DMS114 treated with DMSO at 0.1 percent for 48 hours (cell line): Measurements from ENCODE around the gene MEDAG.

Experiments
- DNase-seq: peaks from one replicate; lab custom pipeline; 2025; ENCODE audit not compliant: unreplicated experiment; lab: John Stamatoyannopoulos, UW

Gene MEDAG

GRCh38 chr13:30936971-30937370 lies 30.9 kb downstream of the MEDAG start:
- DNase-seq, result no peak

- no peak for DNase-seq
Measured at GRCh38 chr13:30943881-30944280, 37.8 kb downstream of the MEDAG start.

- DNase-seq, result no peak
Measured at GRCh38 chr13:30957258-30957943, 51.3 kb downstream of the MEDAG start.

- no peak for DNase-seq
Measured at GRCh38 chr13:30959678-30960077, 53.6 kb downstream of the MEDAG start.

- DNase-seq, result no peak
Measured at GRCh38 chr13:30963791-30964190, 57.7 kb downstream of the MEDAG start.

GRCh38 chr13:30965380-30965779 lies 59.3 kb downstream of the MEDAG start:
- no peak for DNase-seq

- no peak for DNase-seq
Measured at GRCh38 chr13:30966101-30966500, 60.0 kb downstream of the MEDAG start.

GRCh38 chr13:30968846-30969245 lies 62.8 kb downstream of the MEDAG start:
- DNase-seq, result no peak

- DNase-seq, result no peak
Measured at GRCh38 chr13:30971575-30971974, 65.5 kb downstream of the MEDAG start.

GRCh38 chr13:30972888-30973377 lies 66.9 kb downstream of the MEDAG start:
- no peak for DNase-seq

GRCh38 chr13:30974350-30974749 lies 68.3 kb downstream of the MEDAG start:
- no peak for DNase-seq
